ENCODE results near the gene TIA1. TPM values are rescaled to one million over a fixed set of nuclear protein-coding genes. Genes with fewer than 3 reads are reported as not detected.

Gene TIA1
- total and polyA plus RNA-seq, 7 experiments from 2014 or later = 39.3 to 244 (median 95.3) TPM

GRCh38 chr2:70161069-70161534 is 87.3 kb downstream of the TIA1 start:
- ATAC-seq (peak; percentile 51), DNase-seq (peak in 7 of 9 donors; percentile 8 to 46 (median 40))
- H3K4me1 ChIP-seq (ENCODE audit: control insufficient read depth in 2 of 2, insufficient read depth in 2 of 2, low read length in 2 of 2) = no peaks in the 10 kb centered on the region
- POLR2A ChIA-PET = interaction anchor here (0.6 to 1.9 kb wide), 4 partner anchors 18 to 724 kb away, joined by 3 to 10 read pairs (median 6); partner anchors contain the start of gene C2orf42
- peaks cover 3 to 12% (median 9%) of the 10 kb centered on the region in 7 donors for H3K4me1 Mint-ChIP-seq
- H3K27ac Mint-ChIP-seq = peak overlapping the region in 8 of 9 donors; percentile 37 to 91 (median 88)
- H3K36me3 Mint-ChIP-seq = peaks cover 4 to 19% (median 10%) of the 10 kb centered on the region in 5 donors
- no peaks in the 10 kb centered on the region for H3K27me3 Mint-ChIP-seq
- intact Hi-C loops (cut with micrococcal nuclease) = no loop called here
- H3K4me3 Mint-ChIP-seq = peak overlapping the region in 6 of 10 donors; percentile 1 to 62 (median 27)
- no peaks in the 10 kb centered on the region for H3K27me3 ChIP-seq (ENCODE audit: control insufficient read depth in 2 of 2, insufficient read depth in 2 of 2, low read length in 2 of 2)
- H3K9me3 Mint-ChIP-seq = no peaks in the 10 kb centered on the region
- no peak overlapping the region for H3K4me3 ChIP-seq (ENCODE audit: low read length)
- no peaks in the 10 kb centered on the region for H3K9me3 ChIP-seq (ENCODE audit: control insufficient read depth in 2 of 3, low read length in 3 of 3)
- H3K27ac ChIP-seq (ENCODE audit: low read depth, low read length) = peak overlapping the region; percentile 51
- H3K36me3 ChIP-seq (ENCODE audit: control insufficient read depth in 2 of 3, insufficient read depth in 3 of 3, low read length in 3 of 3) = peaks cover 0 to 26% (median 4%) of the 10 kb centered on the region in 3 experiments
- CTCF ChIA-PET = interaction anchor here (0.6 kb wide), 1 partner anchor 81 kb away, joined by 6 read pairs; no protein-coding TSS in a partner anchor

- no peaks in the 10 kb centered on the region for H3K9me3 Mint-ChIP-seq
- no peak overlapping the region for H3K4me3 ChIP-seq (ENCODE audit: low read length)
- POLR2A ChIA-PET = interaction anchor here (0.6 to 1.9 kb wide), 4 partner anchors 17 to 161 kb away, joined by 4 to 10 read pairs (median 6); partner anchors contain the start of gene C2orf42
- intact Hi-C loops (cut with micrococcal nuclease) = no loop called here
- peak overlapping the region in 8 of 9 donors; percentile 37 to 91 (median 88) for H3K27ac Mint-ChIP-seq
- H3K36me3 ChIP-seq (ENCODE audit: control insufficient read depth in 2 of 3, insufficient read depth in 3 of 3, low read length in 3 of 3) = peaks cover 0 to 25% (median 4%) of the 10 kb centered on the region in 3 experiments
- peaks cover 3 to 12% (median 9%) of the 10 kb centered on the region in 7 donors for H3K4me1 Mint-ChIP-seq
- H3K27ac ChIP-seq (ENCODE audit: low read depth, low read length) = peak overlapping the region; percentile 51
- H3K27me3 ChIP-seq (ENCODE audit: control insufficient read depth in 2 of 2, insufficient read depth in 2 of 2, low read length in 2 of 2) = no peaks in the 10 kb centered on the region
- ATAC-seq = no peak
- no peak for DNase-seq
- CTCF ChIA-PET = interaction anchor here (0.6 kb wide), 1 partner anchor 82 kb away, joined by 6 read pairs; no protein-coding TSS in a partner anchor
- no peaks in the 10 kb centered on the region for H3K27me3 Mint-ChIP-seq
- H3K4me3 Mint-ChIP-seq = peak overlapping the region in 5 of 10 donors; percentile 12 to 62 (median 30)
- no peaks in the 10 kb centered on the region for H3K9me3 ChIP-seq (ENCODE audit: control insufficient read depth in 2 of 3, low read length in 3 of 3)
- no peaks in the 10 kb centered on the region for H3K4me1 ChIP-seq (ENCODE audit: control insufficient read depth in 2 of 2, insufficient read depth in 2 of 2, low read length in 2 of 2)
- H3K36me3 Mint-ChIP-seq = peaks cover 3 to 18% (median 9%) of the 10 kb centered on the region in 5 donors
Observed at GRCh38 chr2:70160545-70160944, 87.9 kb downstream of the TIA1 start.

Small RNA genes lying within 50 kb of the gene (microRNA-seq; reads per million reads assigned to microRNA genes)
- gene MIR1285-2 (ENCODE audit: borderline microRNAs expressed) = not detected

Other genes starting within 250 kb of the TIA1 start
- 100 to 1,000 TPM; 257 to 487 (median 368) TPM for gene PCBP1, start 161.2 kb downstream of the TIA1 start, total RNA-seq
- 100 to 1,000 TPM; 178 to 198 TPM for gene PCBP1, start 161.2 kb downstream of the TIA1 start, polyA plus RNA-seq
- 10 to 100 TPM; 20.6 to 45.9 (median 30.3) TPM for gene C2orf42, start 57.6 kb downstream of the TIA1 start, total RNA-seq
- gene C2orf42, start 57.6 kb downstream of the TIA1 start, polyA plus RNA-seq = 10 to 100 TPM; 23.2 to 48.4 TPM
- gene PCYOX1, start 9.5 kb upstream of the TIA1 start, total RNA-seq = 10 to 100 TPM in 4 of 5 experiments, 1 to 10 TPM in 1; 7.6 to 44.0 (median 16.1) TPM
- 10 to 100 TPM; 24.6 to 27.9 TPM for gene PCYOX1, start 9.5 kb upstream of the TIA1 start, polyA plus RNA-seq
- 100 to 1,000 TPM in 1 of 5 experiments, 10 to 100 TPM in 4; 67.6 to 278 (median 85.0) TPM for gene SNRPG, start 45.1 kb upstream of the TIA1 start, total RNA-seq
- 100 to 1,000 TPM; 152 to 230 TPM for gene SNRPG, start 45.1 kb upstream of the TIA1 start, polyA plus RNA-seq
- gene FAM136A, start 53.4 kb upstream of the TIA1 start, total RNA-seq = 10 to 100 TPM; 16.2 to 40.9 (median 28.2) TPM
- 10 to 100 TPM; 30.6 to 33.2 TPM for gene FAM136A, start 53.4 kb upstream of the TIA1 start, polyA plus RNA-seq

Measured in naive thymus-derived CD4-positive, alpha-beta T cell (primary cell).